GOT3 (cell line): ENCODE results near the gene NFKBIA.
A peak's percentile ranks its signal among the peaks of the same experiment; 100 is the strongest.
"Not testable (repeated sequence)": the region's sequence is repeated elsewhere in the genome, so short reads cannot be mapped to it uniquely, and the experiment has no call there.

ENCODE experiments used
- DNase-seq: peaks from one replicate; lab custom pipeline; 2025; ENCODE audit warnings: mixed read lengths; lab: John Stamatoyannopoulos, UW

NFKBIA gene

GRCh38 chr14:35404449-35405303, at the start of gene NFKBIA:
TSS of gene NFKBIA (minus strand) at chr14:35404749. CDS start at chr14:35404644, 105 bp downstream.
- peak; percentile 68 for DNase-seq

- DNase-seq = no peak
Measured at GRCh38 chr14:35446450-35446849, 41.9 kb upstream of the NFKBIA start.

GRCh38 chr14:35444104-35444503, 39.6 kb upstream of the NFKBIA start:
- DNase-seq = no peak

GRCh38 chr14:35441160-35441559, 36.6 kb upstream of the NFKBIA start:
- DNase-seq = no peak

- DNase-seq = no peak
Measured at GRCh38 chr14:35438910-35439713, 34.6 kb upstream of the NFKBIA start.

- DNase-seq = not testable (repeated sequence)
Measured at GRCh38 chr14:35438492-35438891, 33.9 kb upstream of the NFKBIA start.

GRCh38 chr14:35435177-35435576, 30.6 kb upstream of the NFKBIA start:
- no peak for DNase-seq

GRCh38 chr14:35433826-35434225, 29.3 kb upstream of the NFKBIA start:
- no peak for DNase-seq

- DNase-seq = no peak
Measured at GRCh38 chr14:35430459-35431199, 26.1 kb upstream of the NFKBIA start.

GRCh38 chr14:35429951-35430350, 25.4 kb upstream of the NFKBIA start:
- DNase-seq = no peak

- DNase-seq = no peak
Measured at GRCh38 chr14:35425850-35426249, 21.3 kb upstream of the NFKBIA start.

GRCh38 chr14:35423621-35424020, 19.1 kb upstream of the NFKBIA start:
- DNase-seq = no peak

GRCh38 chr14:35420036-35420811, 15.7 kb upstream of the NFKBIA start:
- no peak for DNase-seq

- no peak for DNase-seq
Measured at GRCh38 chr14:35419429-35419841, 14.9 kb upstream of the NFKBIA start.

- no peak for DNase-seq
Measured at GRCh38 chr14:35418093-35418492, 13.5 kb upstream of the NFKBIA start.

GRCh38 chr14:35416108-35416750, 11.7 kb upstream of the NFKBIA start:
- DNase-seq = no peak

- no peak for DNase-seq
Measured at GRCh38 chr14:35414365-35414764, 9.8 kb upstream of the NFKBIA start.

GRCh38 chr14:35412272-35413056, 7.9 kb upstream of the NFKBIA start:
- DNase-seq = no peak

GRCh38 chr14:35410858-35411257, 6.3 kb upstream of the NFKBIA start:
- DNase-seq = no peak

- no peak for DNase-seq
Measured at GRCh38 chr14:35409595-35409994, 5.0 kb upstream of the NFKBIA start.
